GM21381 (cell line): ENCODE measurements around the gene NFIA.

Source experiments
- ATAC-seq: cut with Tn5 transposase; IDR thresholded peaks from one replicate; pipeline ENCODE4 v1.9.1; 2021; ENCODE audit warnings: mild to moderate bottlenecking, moderate library complexity; ENCODE audit not compliant: unreplicated experiment

Gene NFIA

DNA sequence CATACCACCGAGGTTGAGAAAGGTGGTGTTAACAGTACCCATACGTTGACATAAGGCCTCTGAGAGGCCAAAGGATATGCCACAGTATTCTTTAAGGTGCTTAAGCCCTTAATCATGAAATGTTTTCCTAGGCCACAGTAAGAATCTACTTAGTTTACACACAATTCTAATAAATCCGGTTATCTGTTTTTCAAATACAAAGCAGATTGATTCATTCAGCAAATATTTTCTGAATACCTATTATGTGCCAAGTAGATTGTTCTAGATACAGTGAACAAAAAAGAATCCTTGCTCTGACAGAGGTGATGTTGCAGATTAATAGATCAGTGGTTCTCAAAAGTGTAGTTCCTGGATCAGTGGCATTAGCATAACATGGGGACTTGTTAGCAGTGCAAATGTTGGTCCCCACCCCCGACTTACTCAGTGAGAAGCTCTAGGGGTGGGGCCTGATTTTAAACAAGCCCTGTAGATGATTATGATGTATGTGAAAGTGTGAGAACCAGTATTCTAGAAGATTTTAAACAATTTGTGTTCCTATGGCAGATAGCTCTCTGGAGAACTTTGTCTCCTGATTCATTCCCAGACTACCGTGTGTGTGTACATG, 61.6 kb downstream of the NFIA start:
- no peak for ATAC-seq

DNA sequence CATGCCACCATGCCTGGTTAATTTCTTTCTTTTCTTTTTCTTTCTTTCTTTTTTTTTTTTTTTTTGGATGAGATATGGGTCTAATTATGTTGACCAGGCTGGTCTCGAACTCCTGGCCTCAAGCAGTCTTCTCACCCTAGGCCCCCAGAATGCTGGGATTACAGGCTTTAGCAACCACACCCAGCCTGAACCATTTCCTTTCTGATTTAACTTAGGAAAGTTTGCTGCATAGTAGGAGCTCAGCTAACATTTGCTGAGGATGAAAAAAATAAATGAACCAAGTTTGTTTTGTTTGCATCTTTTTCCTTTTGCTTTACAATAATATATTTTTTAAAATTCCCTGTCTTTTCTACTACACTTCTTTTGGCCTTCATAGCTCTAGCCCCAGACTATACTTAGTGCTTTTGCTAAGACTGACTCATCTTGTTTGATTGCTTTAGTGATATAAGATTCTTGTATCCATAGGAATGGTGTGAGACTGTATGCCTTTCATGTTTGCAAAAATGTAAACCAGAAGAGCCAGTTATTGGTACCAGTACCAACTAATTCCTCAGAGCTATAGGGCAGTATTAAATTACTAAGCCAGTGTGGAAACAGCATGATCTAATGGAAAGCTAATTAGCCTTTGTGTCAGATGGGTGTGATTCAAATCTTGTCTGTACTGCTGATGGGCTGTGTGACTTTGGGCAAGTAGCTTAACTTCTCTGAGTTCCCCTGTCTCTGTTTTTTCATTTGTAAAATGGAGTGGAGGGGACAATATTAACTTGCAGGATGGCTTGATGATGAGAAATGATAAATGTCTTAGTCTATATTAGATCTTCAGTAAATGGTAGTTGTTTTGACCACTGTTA, 66.9 kb downstream of the NFIA start:
- ATAC-seq, result no peak

DNA sequence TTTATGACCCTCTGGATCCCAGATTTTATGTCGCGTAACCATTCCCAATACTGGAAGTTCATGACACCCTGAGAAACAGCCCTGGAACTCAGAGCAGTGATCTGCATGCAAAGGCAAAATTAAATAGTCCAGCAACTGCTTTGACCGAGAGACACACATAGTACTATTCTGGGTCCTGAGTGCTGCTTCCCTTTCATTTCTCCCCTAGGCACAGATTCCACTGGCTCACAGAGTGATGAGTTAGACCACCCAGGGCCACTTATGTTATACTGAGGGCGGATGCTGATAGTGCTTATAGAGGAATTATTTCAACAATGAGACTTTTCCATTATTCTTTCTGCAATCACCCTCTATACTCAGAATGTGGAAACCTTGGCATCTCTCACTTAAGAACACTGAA, 69.2 kb downstream of the NFIA start:
- no peak for ATAC-seq

DNA sequence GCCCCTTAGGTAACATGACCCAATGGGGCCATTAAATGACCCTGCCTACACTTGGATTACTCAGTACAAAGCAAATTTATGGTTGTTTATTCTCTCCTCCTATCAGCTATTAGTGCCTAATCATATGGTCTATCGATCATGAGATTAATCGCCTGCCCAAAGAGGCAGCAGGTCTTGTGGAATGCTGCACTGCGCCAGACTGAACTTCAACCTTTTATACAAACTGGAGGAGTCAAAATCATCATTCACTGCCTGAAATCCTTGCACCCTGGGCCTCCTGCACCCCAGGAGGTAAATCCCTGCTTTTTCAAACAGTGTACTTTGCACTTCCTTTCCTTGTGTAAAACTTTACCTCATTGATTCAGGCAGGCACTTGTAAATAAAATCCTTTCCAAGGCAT, 69.7 kb downstream of the NFIA start:
- ATAC-seq, result no peak

DNA sequence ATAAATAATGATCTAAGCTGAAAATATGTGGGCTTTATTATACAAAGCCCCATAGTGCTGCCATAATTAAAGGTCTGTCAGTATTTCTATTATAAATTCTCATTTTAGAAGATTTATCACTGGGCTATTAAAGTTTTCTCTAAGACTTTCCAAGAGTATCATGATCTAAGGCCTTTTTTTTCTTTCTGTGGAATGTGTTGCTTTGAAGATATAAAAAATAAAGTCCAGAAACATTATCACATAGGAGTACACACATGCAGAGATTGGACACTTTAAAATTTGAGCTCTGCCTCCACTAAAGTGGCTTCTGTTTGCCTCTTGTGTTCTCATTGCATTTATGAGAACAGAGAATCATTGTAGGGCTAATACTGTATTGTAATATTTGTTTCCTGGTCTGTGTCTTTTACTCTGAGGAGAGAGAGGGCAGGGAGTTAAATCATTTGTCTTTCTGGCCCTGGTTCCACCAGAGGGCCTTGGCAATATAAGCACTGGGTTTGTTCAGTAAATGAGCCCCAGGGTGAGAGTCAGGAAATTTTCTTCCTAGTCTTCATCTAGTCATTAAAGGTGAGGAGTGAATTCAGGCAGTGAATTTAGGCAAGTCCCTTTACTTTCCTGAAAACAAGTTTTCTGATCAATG, 70.2 kb downstream of the NFIA start:
- no peak for ATAC-seq

DNA sequence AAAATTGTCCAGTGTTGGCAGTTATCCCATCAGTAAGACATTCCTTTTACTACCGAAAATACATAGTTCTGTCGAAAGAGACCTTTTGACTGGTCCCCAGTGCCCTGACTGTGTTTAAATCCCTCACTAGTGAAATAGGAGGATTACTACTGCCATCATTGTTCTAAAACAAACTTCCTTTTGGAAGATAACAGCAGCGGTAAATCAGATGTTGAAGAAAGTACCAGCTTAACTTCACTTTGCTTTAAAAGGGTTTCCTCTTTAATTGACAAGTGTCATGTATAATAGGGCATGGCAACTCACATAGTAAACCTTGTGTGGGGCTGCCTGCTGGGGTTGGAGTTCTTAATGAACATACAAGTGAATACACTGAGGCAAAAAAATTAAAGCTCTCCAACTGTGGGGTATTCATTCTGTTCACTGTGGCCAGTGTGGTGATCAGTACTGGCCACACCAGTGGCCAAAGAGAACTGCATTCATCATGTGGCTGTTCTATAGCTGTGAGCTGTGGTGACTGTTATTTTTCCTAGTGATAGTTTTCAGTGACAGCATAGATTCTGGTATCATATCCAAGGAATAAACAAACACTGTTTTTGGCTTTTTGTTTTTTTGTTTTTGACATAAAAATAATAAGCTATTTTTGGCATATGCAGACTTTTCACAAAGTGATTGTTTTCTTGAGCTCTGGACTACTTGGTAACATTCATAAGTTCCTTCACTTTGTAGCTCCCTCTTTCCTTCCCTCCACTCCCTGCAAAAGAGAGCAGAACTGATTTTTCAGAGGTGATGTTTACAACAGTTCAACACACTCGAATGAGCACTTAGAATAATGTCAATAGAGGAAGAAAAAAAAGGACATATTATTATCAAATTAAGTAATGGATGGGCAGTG, 74.5 kb downstream of the NFIA start:
- no peak for ATAC-seq

DNA sequence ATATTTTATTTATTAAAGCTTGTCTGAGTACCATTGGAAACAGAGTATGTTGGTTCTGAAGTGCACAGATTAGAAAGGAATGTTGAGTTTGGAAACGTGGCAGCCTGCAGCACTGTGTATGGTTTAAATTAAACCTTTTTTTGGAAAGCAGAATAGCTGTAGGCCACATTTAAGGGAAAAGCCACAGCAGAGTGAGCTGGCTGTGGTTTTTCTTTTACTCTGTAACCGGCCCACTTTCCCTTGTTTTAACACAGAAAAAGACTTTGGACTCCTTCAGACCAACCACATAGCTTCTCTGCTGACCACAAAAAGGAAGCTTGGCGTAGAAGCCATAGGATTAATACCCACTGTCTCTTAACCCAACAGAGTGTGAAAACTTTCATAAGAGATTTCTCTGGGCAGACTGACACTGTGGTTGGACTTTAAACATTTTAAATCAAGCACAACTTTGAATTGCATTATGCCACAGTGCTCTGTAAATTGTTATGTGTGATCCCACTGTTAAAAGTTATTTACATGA, 75.2 kb downstream of the NFIA start:
- ATAC-seq, result no peak

DNA sequence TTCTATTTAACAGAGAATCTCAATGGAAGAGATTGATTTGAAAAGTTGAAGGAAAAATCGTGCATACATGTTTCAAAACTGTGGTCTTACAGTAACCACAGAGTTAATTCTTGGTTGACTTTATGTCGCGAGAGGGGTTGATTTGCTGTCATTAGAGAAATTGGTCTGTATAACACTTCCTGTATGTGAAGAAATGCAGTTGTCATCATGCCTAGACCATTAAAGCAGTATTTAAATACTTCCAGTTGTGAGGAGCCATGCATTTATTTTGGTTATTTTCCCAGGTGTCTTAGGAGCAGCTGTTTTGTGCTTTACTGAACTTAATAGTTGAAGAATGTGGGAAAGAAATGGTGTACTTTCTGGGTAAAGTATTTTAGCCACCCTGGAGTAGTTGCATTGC, 76.2 kb downstream of the NFIA start:
- no peak for ATAC-seq

DNA sequence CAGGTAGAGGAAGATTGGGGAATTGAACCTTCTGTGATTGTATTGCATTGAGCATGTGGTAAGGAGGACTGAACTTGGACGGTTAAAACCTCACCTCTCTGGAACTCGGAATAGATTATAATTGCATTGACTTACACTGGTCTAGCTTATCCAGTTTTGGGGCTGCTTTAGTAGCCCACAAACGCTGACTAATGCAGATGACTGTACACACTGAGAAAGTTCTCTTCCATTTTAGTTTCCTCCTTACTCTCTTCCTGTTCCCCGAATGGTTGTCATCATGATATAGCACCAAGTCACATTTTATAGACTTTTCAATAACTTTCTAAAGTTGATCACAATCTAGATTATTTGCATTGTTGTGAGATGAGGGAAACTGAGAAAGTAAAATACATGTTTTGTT, 78.2 kb downstream of the NFIA start:
- ATAC-seq, result no peak

DNA sequence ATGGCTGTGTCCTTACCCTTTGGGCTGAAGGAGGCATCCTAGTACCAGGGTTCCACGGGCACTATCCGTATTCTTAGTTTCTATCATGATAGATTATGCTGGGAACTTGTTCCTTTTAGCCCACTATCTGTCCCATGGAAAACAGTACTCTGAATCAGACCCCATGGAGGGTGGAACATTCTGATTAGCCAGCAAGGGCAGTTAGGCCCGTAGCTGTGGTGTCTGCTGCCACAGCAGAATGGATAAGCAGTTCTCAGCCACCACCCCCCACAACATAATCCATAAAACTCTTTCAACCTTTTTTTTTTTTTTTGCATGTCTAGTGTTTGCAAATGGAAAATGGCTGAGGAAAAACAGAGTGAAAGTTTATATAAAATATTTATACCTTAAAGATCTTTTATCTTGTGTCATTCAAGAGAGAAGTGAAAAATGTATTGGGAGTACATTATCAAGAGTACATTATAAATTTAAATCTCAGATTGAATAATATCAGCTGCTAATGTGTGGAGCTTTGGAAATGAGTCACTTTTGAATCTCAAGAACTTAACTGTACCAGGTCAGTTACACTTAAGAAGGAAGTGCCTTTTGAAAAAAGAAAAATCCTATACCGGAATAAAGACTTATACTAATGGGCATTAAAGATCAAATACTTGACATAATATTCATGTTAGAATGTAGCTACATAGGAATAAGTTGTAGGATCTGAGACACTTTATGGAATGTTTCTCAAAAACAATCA, 80.3 kb downstream of the NFIA start:
- ATAC-seq, result no peak

DNA sequence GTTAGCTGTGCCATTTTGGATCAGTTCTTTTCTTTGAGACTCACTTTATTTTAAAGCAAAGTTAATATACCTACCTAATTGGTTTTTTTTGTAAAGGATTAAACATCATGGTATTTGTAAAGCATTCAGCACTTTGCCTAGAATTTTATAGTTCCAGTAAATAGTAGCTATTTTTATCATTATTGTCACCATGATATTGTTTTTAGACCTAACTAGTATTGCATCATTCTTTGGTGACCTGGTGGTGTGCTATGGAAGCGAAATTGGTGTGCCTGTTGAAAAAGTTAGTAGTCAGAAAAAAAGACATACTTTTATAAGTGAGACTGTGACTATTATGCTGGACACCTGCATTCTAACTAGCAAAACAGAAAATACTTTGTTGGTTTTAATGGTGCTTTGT, 81.0 kb downstream of the NFIA start:
- no peak for ATAC-seq

DNA sequence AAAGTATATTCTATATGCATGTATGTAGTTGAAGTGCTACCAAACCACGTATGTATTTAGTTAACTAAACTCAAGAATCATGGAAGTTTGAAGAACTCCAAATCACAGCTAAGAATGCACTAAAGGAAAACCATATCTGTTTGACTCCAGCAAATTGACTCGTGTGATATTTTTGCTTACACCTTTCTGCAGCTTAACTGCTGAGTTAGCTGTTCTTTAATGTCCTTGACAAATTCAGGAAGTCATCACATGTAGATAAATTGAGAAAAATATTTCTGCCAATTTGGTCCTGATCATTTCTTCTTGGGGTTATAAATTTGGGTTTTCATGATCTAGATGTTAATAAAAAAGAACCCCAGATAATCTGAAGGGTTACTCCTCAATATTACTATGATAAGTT, 83.0 kb downstream of the NFIA start:
- no peak for ATAC-seq

DNA sequence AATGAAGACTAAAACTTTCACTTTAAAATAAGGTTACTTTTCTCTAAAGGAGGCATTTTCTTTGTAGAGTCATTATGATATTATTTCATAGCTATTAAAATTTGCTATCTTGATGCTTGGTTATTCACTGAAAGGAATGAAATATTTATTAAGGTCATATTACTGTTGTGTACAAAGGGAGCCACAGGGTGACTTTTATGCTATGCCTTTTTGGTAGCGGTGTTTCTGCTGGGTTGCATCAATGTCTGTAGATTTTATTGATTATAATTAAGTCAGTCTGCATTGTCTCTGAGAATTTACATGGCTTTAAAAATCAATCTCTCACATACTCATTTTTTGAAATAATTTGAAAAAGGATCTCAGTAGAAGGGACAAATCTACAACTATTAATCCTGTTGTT, 84.9 kb downstream of the NFIA start:
- ATAC-seq, result no peak

DNA sequence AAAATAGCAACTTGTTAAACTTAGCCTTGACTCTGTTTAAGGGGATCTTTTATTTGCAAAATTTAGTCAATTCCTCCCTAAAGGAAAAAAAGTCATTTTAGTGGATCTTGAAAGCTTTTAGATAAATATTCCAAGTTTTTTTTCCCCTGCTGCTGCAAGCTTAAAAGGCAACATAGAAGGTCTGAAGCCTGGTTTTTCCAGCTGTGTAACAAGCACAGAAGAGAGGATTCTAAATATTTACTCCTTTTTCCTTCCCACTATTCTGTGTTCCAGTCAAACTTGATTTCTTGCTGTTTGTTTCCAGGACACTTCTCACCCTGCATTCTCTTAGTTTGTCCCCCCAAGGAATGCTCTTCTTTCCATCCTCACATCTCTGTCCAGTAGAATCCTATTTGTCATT, 86.7 kb downstream of the NFIA start:
- no peak for ATAC-seq

DNA sequence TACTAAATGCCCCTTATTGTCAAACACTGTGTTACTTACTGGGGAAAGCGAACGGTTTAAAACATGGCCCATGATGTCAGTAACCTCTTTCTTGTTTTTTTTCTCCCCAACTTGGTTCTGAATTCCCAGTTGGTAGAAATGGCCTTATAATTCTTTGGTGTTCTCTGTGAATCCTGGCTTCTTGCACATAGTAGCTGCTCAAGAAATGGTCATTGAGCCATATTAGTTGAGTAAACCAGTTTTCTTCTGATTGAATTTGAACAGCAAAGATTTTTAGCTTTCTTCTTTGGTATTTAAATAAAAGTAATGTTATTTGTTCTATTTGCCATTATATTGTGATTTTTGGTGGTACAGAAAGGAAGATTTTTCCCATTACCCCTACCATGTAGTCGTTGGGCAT, 87.3 kb downstream of the NFIA start:
- ATAC-seq, result no peak

DNA sequence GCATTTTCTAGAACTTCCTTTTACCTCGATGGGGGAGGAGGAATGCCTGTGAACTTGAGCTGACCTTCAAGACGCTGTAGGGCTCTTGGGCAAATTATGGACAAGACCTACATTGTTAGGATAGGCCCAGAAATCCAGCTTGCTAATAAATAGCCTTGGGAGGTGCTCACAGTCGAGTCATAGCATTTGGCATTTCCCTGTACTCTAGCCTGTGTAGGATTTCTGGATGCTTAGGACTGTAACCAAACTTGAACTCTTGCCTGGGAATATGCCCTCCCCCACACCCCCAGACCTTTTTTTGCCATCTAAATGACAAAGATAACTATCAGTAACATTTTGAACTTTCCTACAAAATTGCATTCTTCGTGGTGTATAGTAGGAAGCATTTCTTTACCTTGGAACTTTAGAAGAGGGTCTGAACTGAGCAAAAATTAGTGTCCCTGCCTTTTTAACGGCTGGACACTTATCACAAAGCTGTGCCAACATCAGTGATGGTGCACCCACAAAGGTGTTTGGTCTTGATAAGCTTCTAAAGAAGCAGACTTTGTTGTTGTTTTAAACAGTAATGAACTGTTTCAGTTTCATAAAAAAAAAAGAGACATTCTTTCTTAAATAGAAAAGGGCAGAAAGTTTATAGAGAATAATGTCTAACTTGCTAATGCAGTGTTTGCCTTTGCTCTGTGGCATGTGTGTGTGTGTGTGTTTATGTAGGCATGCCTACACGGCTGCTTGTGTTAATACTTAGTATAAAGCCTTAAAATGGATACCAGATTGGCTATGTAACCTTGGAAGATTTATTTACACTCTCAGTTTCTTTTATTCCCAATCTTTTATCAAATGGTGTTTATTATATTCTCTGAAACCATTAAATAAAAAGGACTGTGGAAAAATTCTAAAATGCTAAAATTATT, 88.2 kb downstream of the NFIA start:
- no peak for ATAC-seq

DNA sequence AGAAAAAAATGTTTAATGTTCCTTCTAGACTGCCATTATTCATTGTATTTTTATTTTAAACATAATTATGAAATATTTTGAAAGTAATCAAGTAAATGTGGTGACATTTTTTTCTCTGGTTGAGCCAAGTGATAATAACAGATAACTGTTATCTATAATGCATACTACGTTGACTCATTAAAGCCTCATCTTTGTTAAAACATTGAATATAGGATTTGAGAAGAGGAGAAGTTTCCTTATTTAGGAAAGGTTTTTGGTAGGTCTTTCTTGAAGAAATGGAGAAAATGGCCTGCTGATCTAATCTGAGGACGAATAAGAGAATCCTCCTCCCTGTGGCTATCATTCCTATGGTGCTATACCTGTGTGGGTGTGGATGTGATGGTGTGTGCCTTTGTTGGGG, 89.0 kb downstream of the NFIA start:
- ATAC-seq, result no peak

DNA sequence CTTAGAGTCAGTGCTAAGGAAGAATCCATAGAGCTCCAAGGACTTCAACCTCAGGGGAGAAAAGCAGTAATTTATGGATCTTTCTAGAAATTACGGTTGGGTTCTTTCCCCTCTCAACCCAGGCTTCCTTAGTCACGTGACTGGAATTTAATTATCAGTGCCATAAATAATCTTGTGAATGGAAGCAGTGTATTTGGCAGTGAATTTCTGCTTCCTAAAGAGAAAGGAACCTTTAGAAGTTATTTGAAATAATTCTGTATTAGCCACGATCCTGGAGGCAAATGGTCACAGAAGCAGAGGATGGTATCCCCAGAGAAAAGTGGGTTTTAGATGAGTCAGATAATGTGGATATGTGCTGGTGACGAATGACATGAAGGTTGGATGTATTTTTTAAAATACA, 89.6 kb downstream of the NFIA start:
- ATAC-seq, result no peak

DNA sequence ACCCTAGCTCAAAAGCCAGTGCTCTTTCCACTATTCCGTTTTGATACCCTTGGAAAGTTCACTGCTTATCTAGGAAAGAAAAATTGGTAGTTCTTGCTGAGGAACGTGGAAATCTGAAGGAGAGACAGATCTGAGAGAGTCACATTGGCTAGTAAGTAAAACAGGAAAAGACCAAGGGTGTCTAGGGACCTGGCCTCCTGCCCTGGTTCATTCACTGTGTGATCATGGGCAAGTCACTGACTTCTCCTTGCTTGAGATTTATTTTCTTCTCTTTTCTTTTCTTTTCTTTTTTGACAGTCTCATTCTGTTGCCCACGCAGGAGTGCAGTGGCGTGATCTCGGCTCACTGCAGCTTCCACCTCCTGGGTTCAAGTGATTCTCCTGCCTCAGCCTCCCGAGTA, 90.8 kb downstream of the NFIA start:
- ATAC-seq, result no peak
